HUES48 (cell line): ENCODE results near the gene ZNRF3.

ENCODE experiments used
- H3K27ac ChIP-seq: one replicate; pipeline ENCODE4 v1.7.0; 2013; ENCODE audit warnings: low read depth, low read length, inconsistent platforms
- H3K27me3 ChIP-seq: 2 replicates; pipeline ENCODE4 v1.6.1; 2013; ENCODE audit warnings: mild to moderate bottlenecking, low read length; ENCODE audit not compliant: control insufficient read depth, insufficient read depth
- H3K36me3 ChIP-seq: 2 replicates; pipeline ENCODE4 v1.6.1; 2013; ENCODE audit warnings: low read length; ENCODE audit not compliant: control insufficient read depth, insufficient read depth
- H3K4me1 ChIP-seq: 2 replicates; pipeline ENCODE4 v1.6.1; 2013; ENCODE audit warnings: mild to moderate bottlenecking, low read length; ENCODE audit not compliant: control insufficient read depth, insufficient read depth
- H3K4me3 ChIP-seq: 2 replicates; pipeline ENCODE4 v1.5.1; 2013; ENCODE audit warnings: mild to moderate bottlenecking, low read depth, low read length
- H3K9ac ChIP-seq: 2 replicates; pipeline ENCODE4 v1.6.1; 2013; ENCODE audit warnings: mild to moderate bottlenecking, low read depth, low read length, moderate library complexity
- H3K9me3 ChIP-seq: 2 replicates; pipeline ENCODE4 v1.6.1; 2013; ENCODE audit warnings: low read length; ENCODE audit not compliant: control insufficient read depth, insufficient read depth

ZNRF3 gene

DNA sequence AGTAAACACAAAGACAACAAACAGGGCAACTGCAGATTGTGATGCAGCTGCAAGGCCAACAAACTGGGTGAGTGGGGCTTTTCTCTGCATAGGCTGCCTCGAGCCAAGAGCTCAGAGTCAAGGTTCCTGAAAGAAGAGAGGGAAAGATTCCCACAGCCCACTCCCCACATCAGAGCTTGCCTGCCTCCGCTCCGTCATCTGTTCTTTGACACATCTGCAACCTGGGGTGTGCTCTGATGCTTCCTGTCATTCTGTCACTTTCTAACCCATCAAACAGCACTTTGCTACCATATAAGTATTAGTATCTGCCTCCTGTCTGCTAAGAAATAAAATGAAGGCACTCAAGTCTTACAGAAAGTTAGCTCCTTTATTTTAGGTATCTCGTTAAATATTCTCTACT is 131.4 kb downstream of the ZNRF3 start:
- no peak overlapping the region for H3K27ac ChIP-seq
- no peaks in the 10 kb centered on the region for H3K9me3 ChIP-seq
- no peak overlapping the region for H3K4me3 ChIP-seq
- H3K36me3 ChIP-seq = no peaks in the 10 kb centered on the region
- H3K4me1 ChIP-seq = peaks cover 18% of the 10 kb centered on the region
- H3K27me3 ChIP-seq = no peaks in the 10 kb centered on the region
- H3K9ac ChIP-seq = no peak overlapping the region

DNA sequence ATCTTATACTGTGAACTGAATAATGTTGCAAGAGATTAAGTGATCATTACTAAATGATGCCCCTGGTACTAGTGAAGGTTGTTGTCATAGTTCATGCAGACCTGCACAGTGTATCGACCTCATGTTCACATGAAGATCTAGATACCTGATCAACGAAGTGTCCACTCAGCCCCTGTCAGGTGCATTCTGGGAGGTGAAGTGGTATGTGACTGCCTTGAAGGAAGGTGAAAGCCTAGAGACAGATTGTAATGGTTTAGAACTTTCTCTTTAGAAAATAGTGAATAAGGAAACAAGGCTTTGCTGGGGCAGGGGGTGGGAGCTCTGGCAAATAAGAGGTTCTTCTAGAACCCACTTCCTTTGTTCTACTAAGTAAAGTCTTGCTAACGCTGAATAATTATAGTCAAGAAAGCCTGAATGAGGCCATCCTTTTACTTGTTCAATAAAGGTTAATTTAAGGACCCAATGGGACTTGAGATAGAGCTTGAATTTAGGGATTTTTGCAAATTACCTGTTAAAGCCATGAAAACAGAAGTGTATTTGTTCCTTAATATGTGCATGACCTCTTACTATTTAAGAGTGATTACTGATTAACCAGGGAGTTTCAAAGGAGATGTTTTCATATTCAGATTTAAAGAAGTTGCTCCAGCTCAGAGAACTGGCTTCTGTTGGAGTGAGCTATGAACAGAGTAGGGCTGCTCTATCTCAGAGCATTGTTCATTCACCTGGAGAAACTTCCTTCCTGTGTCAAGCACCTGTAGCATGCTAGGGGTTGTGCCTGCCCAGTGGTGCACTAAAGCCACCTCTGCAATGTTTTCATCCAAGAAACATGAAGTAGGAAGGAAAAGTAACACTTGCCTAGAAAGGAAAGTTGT is 132.9 kb downstream of the ZNRF3 start:
- Histone ChIP-seq H3K4me3 (no peak overlapping the region), H3K27ac (no peak overlapping the region), H3K4me1 (peaks cover 12% of the 10 kb centered on the region; the same call in 1 of the 2 replicates), H3K27me3 (no peaks in the 10 kb centered on the region), H3K9ac (no peak overlapping the region), H3K9me3 (no peaks in the 10 kb centered on the region), H3K36me3 (no peaks in the 10 kb centered on the region)

- peaks cover 14% of the 10 kb centered on the region; the same call in 1 of the 2 replicates for H3K4me1 ChIP-seq
- no peak overlapping the region for H3K9ac ChIP-seq
- H3K4me3 ChIP-seq = no peak overlapping the region
- no peaks in the 10 kb centered on the region for H3K27me3 ChIP-seq
- no peaks in the 10 kb centered on the region for H3K9me3 ChIP-seq
- H3K36me3 ChIP-seq = no peaks in the 10 kb centered on the region
- no peak overlapping the region for H3K27ac ChIP-seq
Measured at GRCh38 chr22:29018293-29019189, 135.2 kb downstream of the ZNRF3 start.

DNA sequence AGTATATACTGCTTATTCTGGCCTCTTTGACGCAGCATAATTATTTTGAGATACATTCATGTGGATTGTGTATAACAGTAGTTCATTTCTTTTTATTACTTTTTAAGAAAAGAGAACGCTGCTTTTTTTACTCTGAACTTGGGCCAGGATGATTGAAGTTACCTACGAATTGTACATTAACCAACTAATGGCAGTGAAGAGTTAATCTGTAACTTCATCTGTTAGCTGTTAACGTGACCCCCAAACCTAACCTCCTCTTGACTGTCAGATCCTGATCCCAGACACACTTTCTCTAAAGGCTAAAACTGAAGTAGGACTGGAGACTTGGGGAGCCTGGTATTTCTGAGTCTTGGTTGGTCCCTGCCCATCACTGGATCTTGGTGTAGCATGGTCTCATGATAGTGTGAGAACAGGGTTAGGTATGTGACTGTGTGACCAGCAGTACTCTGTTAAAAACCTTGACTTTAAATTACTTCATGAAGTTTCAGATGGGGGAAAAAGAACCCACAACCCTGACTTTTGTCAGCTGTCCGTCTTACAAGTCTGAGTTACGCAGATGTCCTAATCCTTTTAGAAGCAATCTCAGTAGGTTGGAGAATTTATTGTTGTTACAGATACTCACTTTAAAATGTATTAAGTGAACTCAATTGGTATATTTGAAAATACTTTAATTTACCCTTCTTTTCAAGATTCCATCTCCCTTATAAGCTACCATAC is 138.9 kb downstream of the ZNRF3 start:
- Histone ChIP-seq H3K4me3 (no peak overlapping the region), H3K36me3 (no peaks in the 10 kb centered on the region), H3K27me3 (no peaks in the 10 kb centered on the region), H3K9me3 (no peaks in the 10 kb centered on the region), H3K27ac (no peak overlapping the region), H3K4me1 (peaks cover 10% of the 10 kb centered on the region; the same call in 1 of the 2 replicates), H3K9ac (no peak overlapping the region)

DNA sequence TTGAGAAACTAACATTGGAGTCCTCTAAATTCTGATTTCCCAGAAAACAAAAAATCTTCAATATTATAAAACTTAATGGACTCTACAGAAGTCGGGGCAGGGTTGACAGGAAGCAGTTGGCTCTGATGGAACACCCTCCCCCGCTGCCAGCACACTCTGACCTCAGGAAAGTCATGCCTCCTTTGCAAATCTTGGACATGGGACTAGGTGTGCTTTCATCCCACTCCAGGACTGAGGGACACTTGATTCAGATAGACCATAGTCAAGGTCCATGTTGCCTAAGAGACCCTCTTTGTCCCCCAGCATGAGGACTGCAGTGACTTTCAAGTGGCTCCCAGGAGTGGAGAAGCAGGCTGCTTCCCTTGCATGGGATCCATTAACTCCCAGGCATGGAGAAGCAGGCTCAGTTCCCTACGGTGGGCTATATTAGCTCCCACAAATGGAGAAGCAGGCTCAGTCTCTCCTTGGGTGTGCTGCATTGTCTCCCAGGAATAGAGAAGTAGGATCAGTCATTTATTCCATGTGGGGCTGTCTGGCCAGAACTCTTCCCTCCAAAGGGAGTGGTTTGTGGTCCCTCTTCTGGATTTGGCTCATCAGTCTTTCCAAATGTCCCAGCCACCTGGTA is 139.9 kb downstream of the ZNRF3 start:
- no peaks in the 10 kb centered on the region for H3K9me3 ChIP-seq
- no peak overlapping the region for H3K9ac ChIP-seq
- no peaks in the 10 kb centered on the region for H3K36me3 ChIP-seq
- H3K27me3 ChIP-seq = no peaks in the 10 kb centered on the region
- peaks cover 10% of the 10 kb centered on the region; the same call in 1 of the 2 replicates for H3K4me1 ChIP-seq
- no peak overlapping the region for H3K4me3 ChIP-seq
- no peak overlapping the region for H3K27ac ChIP-seq

DNA sequence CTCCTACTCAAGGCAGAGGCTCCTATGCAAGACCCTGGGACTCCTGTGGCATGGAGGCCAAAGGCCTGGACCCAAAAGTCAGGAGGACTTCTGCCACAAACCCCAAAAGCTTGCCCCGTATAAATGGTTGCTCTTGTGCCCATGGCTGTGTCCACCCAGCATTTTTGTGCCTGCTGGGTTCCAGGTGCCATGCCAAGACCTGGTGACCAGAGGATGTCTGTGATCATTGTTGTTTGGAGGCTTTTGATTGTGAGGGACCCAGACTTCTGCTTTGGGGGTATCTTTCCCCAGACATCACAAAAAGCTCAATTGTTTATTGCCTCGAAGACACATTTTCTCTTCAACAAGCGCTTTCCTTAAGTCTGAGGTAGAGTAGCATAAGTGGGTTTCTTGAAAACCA is 143.2 kb downstream of the ZNRF3 start:
- H3K4me1 ChIP-seq = peaks cover 31% of the 10 kb centered on the region
- H3K9me3 ChIP-seq = no peaks in the 10 kb centered on the region
- no peaks in the 10 kb centered on the region for H3K36me3 ChIP-seq
- H3K27me3 ChIP-seq = no peaks in the 10 kb centered on the region
- H3K27ac ChIP-seq = no peak overlapping the region
- H3K4me3 ChIP-seq = no peak overlapping the region
- H3K9ac ChIP-seq = no peak overlapping the region

DNA sequence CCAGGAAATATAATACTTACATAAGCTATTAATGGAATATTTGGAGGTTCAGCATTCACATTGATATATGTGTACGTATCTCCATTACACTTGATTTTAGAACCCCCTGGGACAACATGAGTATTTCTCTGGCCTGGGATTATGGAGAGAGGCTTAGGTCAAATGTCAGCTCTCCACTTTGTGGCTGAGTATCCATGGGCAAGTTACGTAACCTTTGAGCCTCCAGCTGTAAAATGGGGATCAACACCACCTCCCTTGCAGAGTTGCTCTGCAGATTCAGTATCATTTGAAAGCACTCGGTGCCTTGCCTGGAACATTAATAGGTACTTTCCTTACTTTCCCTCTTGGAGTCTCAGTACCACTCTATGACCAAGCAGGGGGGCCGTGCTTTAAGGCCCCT is 145.1 kb downstream of the ZNRF3 start:
- H3K4me1 ChIP-seq = peaks cover 33% of the 10 kb centered on the region
- H3K36me3 ChIP-seq = no peaks in the 10 kb centered on the region
- H3K27me3 ChIP-seq = no peaks in the 10 kb centered on the region
- H3K4me3 ChIP-seq = no peak overlapping the region
- no peak overlapping the region for H3K9ac ChIP-seq
- H3K27ac ChIP-seq = no peak overlapping the region
- H3K9me3 ChIP-seq = no peaks in the 10 kb centered on the region

- Histone ChIP-seq H3K36me3 (no peaks in the 10 kb centered on the region), H3K9me3 (no peaks in the 10 kb centered on the region), H3K27me3 (no peaks in the 10 kb centered on the region), H3K27ac (peak overlapping the region; percentile 96), H3K9ac (no peak overlapping the region), H3K4me1 (peaks cover 33% of the 10 kb centered on the region), H3K4me3 (peak overlapping the region; percentile 62)
Measured at GRCh38 chr22:29029202-29030000, 146.0 kb downstream of the ZNRF3 start.

DNA sequence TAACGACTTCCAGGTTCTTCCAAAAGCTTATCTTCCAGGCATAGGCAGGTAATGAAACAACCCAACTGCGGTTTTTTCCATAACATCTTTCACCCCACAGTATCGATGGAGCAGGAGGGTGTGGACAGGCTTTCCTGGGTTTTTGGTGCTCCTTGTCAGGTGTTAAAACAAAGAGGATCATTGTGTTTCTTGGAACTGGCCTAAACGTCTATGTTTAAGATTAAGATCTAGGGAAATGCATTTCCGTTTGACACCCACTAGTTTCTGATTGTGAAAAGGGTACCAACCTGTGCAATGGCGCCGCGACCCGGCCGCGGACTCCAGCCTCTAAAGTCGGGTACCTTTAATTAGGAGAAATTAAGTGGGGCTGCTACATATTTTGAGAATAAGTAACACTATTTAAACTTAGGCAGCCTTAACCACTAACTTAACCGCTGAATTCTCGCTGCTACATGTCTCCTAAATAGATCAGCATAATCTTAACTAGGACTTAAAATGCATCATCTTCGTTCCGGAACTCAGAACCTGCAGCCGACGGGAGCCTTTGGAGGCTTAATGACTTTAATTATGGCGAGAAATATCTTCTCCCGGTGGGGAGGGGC is 146.7 kb downstream of the ZNRF3 start:
- no peaks in the 10 kb centered on the region for H3K9me3 ChIP-seq
- peak overlapping the region; percentile 96 for H3K27ac ChIP-seq
- peak overlapping the region; percentile 55; the same call in 1 of the 2 replicates for H3K9ac ChIP-seq
- H3K36me3 ChIP-seq = no peaks in the 10 kb centered on the region
- H3K4me3 ChIP-seq = peak overlapping the region; percentile 62
- H3K4me1 ChIP-seq = peaks cover 33% of the 10 kb centered on the region
- no peaks in the 10 kb centered on the region for H3K27me3 ChIP-seq
